NCI-H2171 (cell line): ENCODE data around the gene EIF4B.

Experiments used
- DNase-seq: peaks from one replicate; lab custom pipeline; 2025; lab: John Stamatoyannopoulos, UW

Gene EIF4B

GRCh38 chr12:53047221-53048032 lies 41.2 kb downstream of the EIF4B start:
- DNase-seq = peak; percentile 73

- DNase-seq = peak; percentile 18
Measured at GRCh38 chr12:53048033-53048779, 42.0 kb downstream of the EIF4B start.

GRCh38 chr12:53048780-53049401 lies 42.6 kb downstream of the EIF4B start:
- no peak for DNase-seq

- DNase-seq = peak; percentile 28
Measured at GRCh38 chr12:53049571-53050318, 43.5 kb downstream of the EIF4B start, which contains the start of gene TNS2. Gene TNS2, plus strand, starts transcription at chr12:53050065. Its CDS starts 121 bp downstream, at chr12:53050186.

- DNase-seq = no peak
Measured at GRCh38 chr12:53050426-53051057, 44.3 kb downstream of the EIF4B start.

- DNase-seq = no peak
Measured at GRCh38 chr12:53051058-53051880, 45.0 kb downstream of the EIF4B start.

- no peak for DNase-seq
Measured at GRCh38 chr12:53051881-53052412, 45.7 kb downstream of the EIF4B start.

GRCh38 chr12:53052419-53053217 lies 46.4 kb downstream of the EIF4B start:
- DNase-seq = no peak

- peak; percentile 75 for DNase-seq
Measured at GRCh38 chr12:53053218-53054111, 47.2 kb downstream of the EIF4B start.

- peak; percentile 97 for DNase-seq
Measured at GRCh38 chr12:53054112-53054878, 48.0 kb downstream of the EIF4B start.

- DNase-seq = no peak
Measured at GRCh38 chr12:53055471-53056266, 49.4 kb downstream of the EIF4B start.

GRCh38 chr12:53056296-53056695 lies 50.0 kb downstream of the EIF4B start:
- DNase-seq = no peak

- no peak for DNase-seq
Measured at GRCh38 chr12:53056901-53057300, 50.6 kb downstream of the EIF4B start.

GRCh38 chr12:53057816-53058500 lies 51.7 kb downstream of the EIF4B start:
- no peak for DNase-seq

- DNase-seq = no peak
Measured at GRCh38 chr12:53058674-53059433, 52.6 kb downstream of the EIF4B start.
